Activated naive CD4-positive, alpha-beta T cell treated with anti-CD3 and anti-CD28 coated beads for 36 hours (primary cell): ENCODE data around the gene KPTN. TPM values are rescaled to one million over a fixed set of nuclear protein-coding genes. Genes with fewer than 3 reads are reported as not detected.
A peak's percentile ranks its signal among the peaks of the same experiment; 100 is the strongest.

Source experiments
- CTCF ChIA-PET: fragments of 350-600 bp; sonication (Branson Sonifier 250); formaldehyde crosslinking; loops from one replicate; lab custom pipeline; 2021; ENCODE audit warnings: antibody characterized with exemption; lab: Charles Lee
- DNase-seq: peaks from one replicate; pipeline ENCODE4 v3.0.0-alpha.2; 2020
- H3K27ac Mint-ChIP-seq: one replicate; pipeline ENCODE4 v1.8.0; 2021; ENCODE audit warnings: mild to moderate bottlenecking, mixed read lengths
- H3K27me3 Mint-ChIP-seq: one replicate; pipeline ENCODE4 v1.8.0; 2021; ENCODE audit warnings: low read depth, mixed read lengths
- H3K36me3 Mint-ChIP-seq: one replicate; pipeline ENCODE4 v1.8.0; 2021; ENCODE audit warnings: low read depth, mixed read lengths
- H3K4me1 Mint-ChIP-seq: one replicate; pipeline ENCODE4 v1.8.0; 2021; ENCODE audit warnings: low read depth, mixed read lengths
- H3K4me3 Mint-ChIP-seq: one replicate; pipeline ENCODE4 v1.8.0; 2021; ENCODE audit warnings: mild to moderate bottlenecking, moderate library complexity, mixed read lengths
- H3K9me3 Mint-ChIP-seq: one replicate; pipeline ENCODE4 v1.8.0; 2021; ENCODE audit warnings: mixed read lengths
- intact Hi-C: fragments of 100-400 bp; cut with micrococcal nuclease; formaldehyde crosslinking; loops from one replicate; pipeline ENCODE4 v1.15.1; 2023
- total RNA-seq, 2 experiments: library from RNA; stranded (reverse); gene quantifications; one replicate each; pipeline ENCODE4 v1.2.3, GENCODE V29; 2021

Gene KPTN
- total RNA-seq, 2 experiments from 2014 or later: 14.2 to 15.5 TPM

GRCh38 chr19:47471733-47472457 is 12.1 kb downstream of the KPTN start, which contains the start of gene SLC8A2:
TSS of gene SLC8A2 (minus strand) at chr19:47471893. CDS start at chr19:47466403, 5,490 bp downstream.
- peaks cover 9% of the 10 kb centered on the region for H3K4me1 Mint-ChIP-seq
- no peaks in the 10 kb centered on the region for H3K9me3 Mint-ChIP-seq
- intact Hi-C loops: no loop called here
- CTCF ChIA-PET: no interaction called here
- no peak within 1 kb of the TSS for H3K4me3 Mint-ChIP-seq
- H3K27me3 Mint-ChIP-seq: peaks cover 36% of the 10 kb centered on the region
- DNase-seq: peak; percentile 72
- no peak within 1 kb of the TSS for H3K27ac Mint-ChIP-seq
- H3K36me3 Mint-ChIP-seq: no peaks in the 10 kb centered on the region

- Mint-ChIP-seq H3K27me3 (peaks cover 36% of the 10 kb centered on the region), H3K4me3 (no peak overlapping the region), H3K9me3 (no peaks in the 10 kb centered on the region), H3K27ac (no peak overlapping the region), H3K36me3 (no peaks in the 10 kb centered on the region), H3K4me1 (peaks cover 9% of the 10 kb centered on the region)
- no peak for DNase-seq
- CTCF ChIA-PET: no interaction called here
- intact Hi-C loops: no loop called here
Measured at GRCh38 chr19:47471381-47471732, 12.7 kb downstream of the KPTN start.

- Mint-ChIP-seq H3K27me3 (peaks cover 39% of the 10 kb centered on the region), H3K4me3 (no peak overlapping the region), H3K36me3 (no peaks in the 10 kb centered on the region), H3K4me1 (peaks cover 9% of the 10 kb centered on the region), H3K9me3 (no peaks in the 10 kb centered on the region), H3K27ac (no peak overlapping the region)
- no peak for DNase-seq
- CTCF ChIA-PET: no interaction called here
- intact Hi-C loops: no loop called here
Measured at GRCh38 chr19:47470447-47471195, 13.4 kb downstream of the KPTN start.

DNA sequence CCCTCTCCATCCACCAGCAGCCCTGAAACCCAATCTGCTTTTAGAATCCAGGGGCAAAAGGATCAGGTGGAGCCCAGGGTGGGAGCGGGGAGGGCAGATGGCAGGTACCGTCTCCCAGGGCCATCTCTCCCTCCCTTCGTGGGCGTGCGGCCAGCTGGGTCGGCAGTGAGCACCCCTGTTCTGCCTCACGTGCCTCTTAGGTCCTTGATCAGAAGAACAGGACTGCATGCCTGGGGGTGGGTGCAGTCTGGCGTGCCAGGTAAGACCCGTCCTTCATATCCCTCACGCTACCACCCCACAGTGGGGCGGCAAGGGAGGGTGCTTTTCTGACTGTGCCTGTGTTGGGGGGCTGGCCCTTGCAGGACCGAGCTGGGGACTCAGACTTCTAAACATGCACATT is 14.3 kb downstream of the KPTN start:
- no peak overlapping the region for H3K4me3 Mint-ChIP-seq
- intact Hi-C loops: no loop called here
- H3K27ac Mint-ChIP-seq: no peak overlapping the region
- CTCF ChIA-PET: no interaction called here
- peaks cover 9% of the 10 kb centered on the region for H3K4me1 Mint-ChIP-seq
- DNase-seq: no peak
- peaks cover 39% of the 10 kb centered on the region for H3K27me3 Mint-ChIP-seq
- no peaks in the 10 kb centered on the region for H3K9me3 Mint-ChIP-seq
- H3K36me3 Mint-ChIP-seq: no peaks in the 10 kb centered on the region

GRCh38 chr19:47469363-47469700 is 14.7 kb downstream of the KPTN start:
- CTCF ChIA-PET: no interaction called here
- intact Hi-C loops: no loop called here

DNA sequence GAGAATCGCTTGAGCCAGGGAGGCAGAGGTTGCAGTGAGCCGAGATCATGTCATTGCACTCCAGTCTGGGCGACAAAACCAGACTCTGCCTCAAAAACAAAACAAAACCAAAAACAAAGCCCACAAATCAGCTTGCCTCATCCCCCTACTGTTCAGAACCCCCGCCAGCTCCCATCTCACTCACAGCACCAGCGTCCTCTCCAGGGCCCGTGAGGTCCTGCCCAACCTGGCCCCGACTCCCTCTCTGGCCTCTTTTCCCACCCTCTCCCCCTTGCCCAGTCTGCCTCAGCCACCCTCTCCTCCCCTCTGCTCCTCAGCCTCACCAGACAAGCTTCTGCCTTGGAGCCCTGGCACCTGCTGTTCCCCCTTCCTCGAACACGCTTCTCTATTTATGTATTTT is 16.1 kb downstream of the KPTN start:
- no peak overlapping the region for H3K4me3 Mint-ChIP-seq
- no peak overlapping the region for H3K27ac Mint-ChIP-seq
- CTCF ChIA-PET: interaction anchor here (0.6 kb wide), 1 partner anchor 243 kb away, joined by 3 read pairs; no protein-coding TSS in a partner anchor
- intact Hi-C loops: no loop called here
- H3K4me1 Mint-ChIP-seq: peaks cover 9% of the 10 kb centered on the region
- H3K9me3 Mint-ChIP-seq: no peaks in the 10 kb centered on the region
- H3K36me3 Mint-ChIP-seq: no peaks in the 10 kb centered on the region
- no peak for DNase-seq
- peaks cover 38% of the 10 kb centered on the region for H3K27me3 Mint-ChIP-seq

More at GRCh38 chr19:47469363-47469700, 14.7 kb downstream of the KPTN start:
- Mint-ChIP-seq H3K9me3 (no peaks in the 10 kb centered on the region), H3K27me3 (peaks cover 39% of the 10 kb centered on the region), H3K4me3 (no peak overlapping the region), H3K36me3 (no peaks in the 10 kb centered on the region), H3K4me1 (peaks cover 9% of the 10 kb centered on the region), H3K27ac (no peak overlapping the region)
- DNase-seq: no peak

- intact Hi-C loops: no loop called here
- Mint-ChIP-seq H3K9me3 (no peaks in the 10 kb centered on the region), H3K4me3 (no peak overlapping the region), H3K27me3 (peaks cover 30% of the 10 kb centered on the region), H3K27ac (no peak overlapping the region), H3K36me3 (no peaks in the 10 kb centered on the region), H3K4me1 (peaks cover 3% of the 10 kb centered on the region)
- CTCF ChIA-PET: no interaction called here
- no peak for DNase-seq
Measured at GRCh38 chr19:47465957-47466356, 18.1 kb downstream of the KPTN start.

DNA sequence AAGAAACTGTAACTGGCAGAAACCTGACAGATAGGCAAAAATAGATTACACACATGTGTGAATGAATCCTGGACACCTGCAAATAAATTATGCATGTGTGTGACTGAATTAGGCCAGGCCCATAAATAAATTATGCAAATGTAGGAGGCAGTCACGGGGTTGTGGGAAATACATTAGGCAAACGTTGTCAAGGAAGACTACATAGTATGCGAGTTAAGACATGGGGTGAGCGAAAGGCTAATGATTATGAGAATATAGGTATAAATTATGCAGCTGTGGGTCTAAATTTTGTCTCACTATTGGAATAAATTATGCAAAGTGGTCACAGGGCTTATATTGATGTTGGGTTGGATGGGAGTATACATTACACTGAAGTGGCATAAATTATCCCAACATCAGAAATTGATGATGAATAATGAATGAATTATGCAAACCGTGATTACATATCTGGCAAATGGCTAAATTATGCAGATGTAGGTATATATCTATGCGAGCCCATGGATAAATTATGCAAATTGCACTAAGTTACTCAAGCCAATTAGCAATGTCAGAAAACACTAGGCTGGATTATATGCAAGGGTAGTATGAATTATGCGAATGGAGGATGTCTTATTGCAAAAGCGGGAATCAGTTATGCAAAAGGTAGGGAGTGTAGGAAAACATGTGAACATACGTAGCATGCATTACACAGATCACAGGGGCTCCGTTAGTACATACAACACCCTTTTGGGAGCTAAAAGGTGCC is 19.2 kb downstream of the KPTN start:
- H3K4me1 Mint-ChIP-seq: no peaks in the 10 kb centered on the region
- peaks cover 26% of the 10 kb centered on the region for H3K27me3 Mint-ChIP-seq
- H3K9me3 Mint-ChIP-seq: no peaks in the 10 kb centered on the region
- H3K27ac Mint-ChIP-seq: no peak overlapping the region
- H3K36me3 Mint-ChIP-seq: no peaks in the 10 kb centered on the region
- intact Hi-C loops: no loop called here
- no peak for DNase-seq
- CTCF ChIA-PET: no interaction called here
- no peak overlapping the region for H3K4me3 Mint-ChIP-seq

DNA sequence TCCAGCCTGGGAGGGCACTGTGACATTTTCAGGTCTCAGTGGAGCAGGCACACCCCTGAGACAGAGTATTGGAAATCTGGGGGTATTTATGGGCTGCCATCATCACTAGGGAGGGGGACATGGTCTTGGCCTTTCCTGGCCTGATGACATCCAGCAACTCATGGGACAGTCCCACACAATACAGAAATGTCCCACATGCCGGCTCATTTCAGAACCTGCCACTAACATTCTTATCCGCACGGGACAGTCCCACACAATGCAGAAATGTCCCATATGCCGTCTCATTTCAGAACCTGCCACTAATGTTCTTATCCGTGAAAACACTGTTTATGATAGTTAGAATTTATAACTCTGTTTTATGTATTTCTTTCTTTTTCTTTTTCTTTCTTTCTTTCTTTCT is 22.1 kb downstream of the KPTN start:
- Mint-ChIP-seq H3K9me3 (no peaks in the 10 kb centered on the region), H3K27me3 (peaks cover 11% of the 10 kb centered on the region), H3K27ac (no peak overlapping the region), H3K36me3 (no peaks in the 10 kb centered on the region), H3K4me3 (no peak overlapping the region), H3K4me1 (peaks cover 2% of the 10 kb centered on the region)
- intact Hi-C loops: no loop called here
- DNase-seq: no peak
- CTCF ChIA-PET: no interaction called here

DNA sequence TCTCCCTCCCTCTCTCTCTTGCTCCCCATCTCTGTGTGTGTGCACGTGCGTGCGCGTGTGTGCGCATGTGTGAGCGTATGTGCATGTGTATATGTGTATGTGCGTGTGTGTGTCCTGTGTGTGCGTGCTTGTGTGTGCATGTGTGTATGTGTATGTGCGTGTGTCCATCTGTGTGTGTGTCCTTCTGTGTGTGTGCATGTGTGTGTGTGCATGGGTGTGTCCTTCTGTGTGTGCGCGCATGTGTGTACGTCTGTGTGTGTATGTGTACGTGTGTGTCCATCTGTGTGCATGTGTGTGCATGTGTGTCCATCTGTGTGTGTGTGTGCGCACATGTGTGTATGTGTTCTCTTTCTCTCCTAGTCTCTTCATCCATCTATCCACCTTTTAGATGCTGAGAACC is 24.5 kb downstream of the KPTN start:
- CTCF ChIA-PET: no interaction called here
- Mint-ChIP-seq H3K36me3 (no peaks in the 10 kb centered on the region), H3K9me3 (peaks cover 7% of the 10 kb centered on the region), H3K4me3 (no peak overlapping the region), H3K27ac (no peak overlapping the region), H3K4me1 (peaks cover 2% of the 10 kb centered on the region), H3K27me3 (peaks cover 24% of the 10 kb centered on the region)
- no peak for DNase-seq
- intact Hi-C loops: no loop called here

GRCh38 chr19:47458672-47459071 is 25.3 kb downstream of the KPTN start:
- peaks cover 30% of the 10 kb centered on the region for H3K27me3 Mint-ChIP-seq
- no peak overlapping the region for H3K27ac Mint-ChIP-seq
- H3K4me3 Mint-ChIP-seq: no peak overlapping the region
- H3K4me1 Mint-ChIP-seq: peaks cover 2% of the 10 kb centered on the region
- CTCF ChIA-PET: interaction anchor here (0.6 kb wide), 1 partner anchor 1489 kb away, joined by 3 read pairs; no protein-coding TSS in a partner anchor
- H3K36me3 Mint-ChIP-seq: no peaks in the 10 kb centered on the region
- no peak for DNase-seq
- intact Hi-C loops: no loop called here
- peaks cover 7% of the 10 kb centered on the region for H3K9me3 Mint-ChIP-seq

GRCh38 chr19:47456721-47457474 is 27.1 kb downstream of the KPTN start:
- peaks cover 27% of the 10 kb centered on the region for H3K27me3 Mint-ChIP-seq
- H3K9me3 Mint-ChIP-seq: peaks cover 7% of the 10 kb centered on the region
- CTCF ChIA-PET: no interaction called here
- DNase-seq: no peak
- no peak overlapping the region for H3K4me3 Mint-ChIP-seq
- intact Hi-C loops: no loop called here
- H3K27ac Mint-ChIP-seq: no peak overlapping the region
- peaks cover 2% of the 10 kb centered on the region for H3K4me1 Mint-ChIP-seq
- H3K36me3 Mint-ChIP-seq: no peaks in the 10 kb centered on the region
